HG02943 (cell line): ENCODE results near the gene TSPYL6.

Source experiments
- ATAC-seq: cut with Tn5 transposase; IDR thresholded peaks from one replicate; pipeline ENCODE4 v1.9.1; 2021; ENCODE audit warnings: mild to moderate bottlenecking, low read depth, moderate library complexity; ENCODE audit not compliant: unreplicated experiment

The TSPYL6 gene

GRCh38 chr2:54206596-54206995, 49.4 kb downstream of the TSPYL6 start:
- ATAC-seq: no peak

- ATAC-seq: no peak
Observed at GRCh38 chr2:54204476-54204875, 51.6 kb downstream of the TSPYL6 start.
